HFF-Myc (cell line): ENCODE data around the gene TBX20.

Experiments
- DNase-seq: peaks from one replicate; pipeline ENCODE4 v3.0.0-alpha.2; 2011; ENCODE audit warnings: low read depth; ENCODE audit errors: extremely low read depth
- H3K4me3 ChIP-seq: replicated peaks from 2 replicates; pipeline ENCODE4 v1.5.1; 2011; ENCODE audit warnings: low read depth, mild to moderate bottlenecking, control low read depth, low read length
- CTCF ChIP-seq: IDR thresholded peaks from 2 replicates; pipeline ENCODE4 v1.5.1; 2012; ENCODE audit warnings: mild to moderate bottlenecking, low read depth, low read length, control low read depth; ENCODE audit errors: missing control alignments

The TBX20 gene, protein sequence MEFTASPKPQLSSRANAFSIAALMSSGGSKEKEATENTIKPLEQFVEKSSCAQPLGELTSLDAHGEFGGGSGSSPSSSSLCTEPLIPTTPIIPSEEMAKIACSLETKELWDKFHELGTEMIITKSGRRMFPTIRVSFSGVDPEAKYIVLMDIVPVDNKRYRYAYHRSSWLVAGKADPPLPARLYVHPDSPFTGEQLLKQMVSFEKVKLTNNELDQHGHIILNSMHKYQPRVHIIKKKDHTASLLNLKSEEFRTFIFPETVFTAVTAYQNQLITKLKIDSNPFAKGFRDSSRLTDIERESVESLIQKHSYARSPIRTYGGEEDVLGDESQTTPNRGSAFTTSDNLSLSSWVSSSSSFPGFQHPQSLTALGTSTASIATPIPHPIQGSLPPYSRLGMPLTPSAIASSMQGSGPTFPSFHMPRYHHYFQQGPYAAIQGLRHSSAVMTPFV

GRCh38 chr7:35253710-35254495 is at the start of gene TBX20:
TBX20 (minus strand) TSS chr7:35254100; CDS start chr7:35253620, 480 bp downstream.
- no peak for DNase-seq
- TF ChIP-seq CTCF: no peak
- peak within 1 kb of the TSS; percentile 23 for H3K4me3 ChIP-seq

DNA sequence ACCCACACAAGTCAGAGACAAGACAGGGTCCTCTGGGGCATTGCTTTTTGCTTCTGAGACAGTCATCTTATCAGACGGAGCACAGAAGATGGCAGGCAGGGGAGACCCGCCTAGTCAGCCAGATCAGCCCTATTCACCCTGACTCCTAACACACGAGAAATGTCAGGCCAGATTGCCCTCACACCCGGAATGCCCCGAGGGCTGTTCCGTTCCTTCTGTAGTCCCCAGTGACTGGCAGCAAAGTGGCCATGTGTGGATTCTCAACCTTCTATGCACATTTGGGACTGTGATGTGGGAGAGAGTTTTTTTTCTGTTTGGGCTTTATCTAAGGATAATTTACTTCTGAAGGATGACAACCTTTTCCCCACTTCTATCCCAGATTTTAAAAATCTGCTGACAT is 35.5 kb upstream of the TBX20 start:
- no peak for DNase-seq
- no peak for TF ChIP-seq CTCF
- no peak overlapping the region for H3K4me3 ChIP-seq

DNA sequence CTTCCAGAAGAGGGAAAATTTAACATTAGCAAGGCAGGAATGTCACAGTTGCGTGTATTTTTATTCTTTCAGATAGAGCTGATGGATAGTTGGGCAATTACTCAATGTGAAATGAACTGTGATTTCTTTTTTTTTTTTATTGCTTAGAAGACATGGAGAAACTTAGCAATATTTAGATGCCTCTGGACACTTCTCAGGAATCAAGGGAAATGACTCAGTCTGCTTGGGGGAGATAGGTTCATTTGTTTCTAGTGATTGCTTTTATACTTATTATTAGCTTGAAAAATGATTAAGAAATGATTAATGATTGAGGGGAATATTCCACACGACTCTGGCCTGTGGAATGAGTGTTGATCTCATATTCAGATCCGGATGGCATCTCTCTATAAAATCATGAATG is 33.1 kb upstream of the TBX20 start:
- DNase-seq: no peak
- no peak overlapping the region for H3K4me3 ChIP-seq

DNA sequence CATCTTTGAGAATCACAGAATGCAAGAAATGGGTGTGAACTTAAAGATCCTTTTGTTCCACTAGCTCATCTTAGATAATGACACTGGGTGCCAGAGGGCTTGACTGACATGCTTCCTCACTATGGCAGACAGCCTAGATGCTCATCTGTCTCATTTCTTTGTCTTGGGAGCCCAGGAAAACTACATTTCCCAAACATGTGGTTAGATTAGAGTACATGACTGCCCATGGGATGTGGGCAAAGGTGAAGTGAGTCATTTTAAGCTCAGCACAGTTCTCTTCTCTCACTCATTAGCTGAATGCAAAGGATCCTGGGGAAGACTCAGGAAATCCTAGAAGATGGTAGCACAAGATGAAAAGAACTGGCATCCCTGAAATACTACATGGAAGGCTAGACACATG is 32.5 kb upstream of the TBX20 start:
- no peak for DNase-seq
- no peak overlapping the region for H3K4me3 ChIP-seq
- TF ChIP-seq CTCF: no peak

More for the DNA sequence above, 33.1 kb upstream of the TBX20 start:
- TF ChIP-seq CTCF: no peak

GRCh38 chr7:35285799-35286198 is 31.9 kb upstream of the TBX20 start:
- no peak overlapping the region for H3K4me3 ChIP-seq
- TF ChIP-seq CTCF: no peak
- no peak for DNase-seq

DNA sequence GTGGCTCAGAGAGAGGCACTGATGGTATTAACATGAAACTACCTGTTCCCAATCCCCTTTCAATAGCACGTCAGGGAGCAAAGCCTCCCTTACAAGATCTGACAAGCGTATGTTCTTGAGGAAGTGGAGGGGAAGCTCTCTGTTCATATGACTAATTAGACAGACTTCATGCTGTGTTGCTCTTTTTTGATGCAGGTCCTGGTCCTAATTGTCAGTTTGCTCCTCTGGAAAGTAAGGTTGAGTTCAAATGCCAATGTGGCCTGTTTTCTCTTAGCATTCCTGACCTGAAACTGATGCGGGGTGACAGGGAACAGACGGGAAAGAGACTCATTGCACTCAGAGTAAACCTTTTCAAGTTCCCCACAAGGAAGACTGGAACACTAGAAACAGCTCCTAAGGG is 27.0 kb upstream of the TBX20 start:
- no peak for DNase-seq
- TF ChIP-seq CTCF: no peak
- no peak overlapping the region for H3K4me3 ChIP-seq
